ENCODE data around the gene PRELID3B. TPM values are rescaled to one million over a fixed set of nuclear protein-coding genes. Genes with fewer than 3 reads are reported as not detected.

The PRELID3B gene
- total and polyA plus RNA-seq, 2 of the 13 experiments (the other 11 are each of a cell fraction or from before 2014, with no cell fraction given) = 23.3 to 42.6 TPM

DNA sequence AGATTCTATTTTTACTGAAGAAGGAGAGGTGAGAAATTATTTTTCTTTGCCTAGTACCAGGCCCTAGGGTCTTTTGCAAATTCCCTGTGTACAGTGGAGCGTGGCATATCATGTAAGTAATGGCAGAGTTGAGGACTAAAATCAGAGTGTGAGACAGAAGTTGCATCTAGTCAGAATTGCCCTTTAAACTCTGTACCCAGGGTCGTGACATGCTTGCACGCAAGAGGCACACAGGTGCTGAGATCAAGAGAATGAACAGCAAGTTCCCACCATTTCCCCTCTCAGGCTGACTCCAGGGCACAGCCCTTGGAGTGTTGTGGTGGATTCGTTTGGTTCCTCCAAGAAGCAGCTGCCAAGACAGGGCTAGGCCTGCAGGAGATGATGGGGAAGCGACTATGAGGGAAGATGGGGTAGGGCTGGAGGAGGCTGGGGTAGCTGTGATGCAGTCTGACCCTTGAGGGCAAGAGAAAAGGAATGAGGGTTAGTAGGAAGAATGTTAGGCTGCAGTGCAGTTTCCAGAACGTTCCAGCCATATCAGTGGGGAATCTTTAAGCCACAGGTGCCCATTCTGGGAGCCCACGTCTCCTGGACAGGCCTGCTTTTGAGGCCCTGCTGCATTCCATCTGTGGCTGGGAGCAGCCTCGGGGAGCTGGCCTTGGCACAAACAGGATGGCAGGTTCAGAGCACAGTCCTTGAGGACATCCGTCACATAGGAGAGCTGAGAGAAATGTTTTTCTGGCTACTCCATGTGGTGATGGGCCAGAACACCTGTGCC lies 54.6 kb downstream of the PRELID3B start (continued):
- TF ChIP-seq, protein P1, sequence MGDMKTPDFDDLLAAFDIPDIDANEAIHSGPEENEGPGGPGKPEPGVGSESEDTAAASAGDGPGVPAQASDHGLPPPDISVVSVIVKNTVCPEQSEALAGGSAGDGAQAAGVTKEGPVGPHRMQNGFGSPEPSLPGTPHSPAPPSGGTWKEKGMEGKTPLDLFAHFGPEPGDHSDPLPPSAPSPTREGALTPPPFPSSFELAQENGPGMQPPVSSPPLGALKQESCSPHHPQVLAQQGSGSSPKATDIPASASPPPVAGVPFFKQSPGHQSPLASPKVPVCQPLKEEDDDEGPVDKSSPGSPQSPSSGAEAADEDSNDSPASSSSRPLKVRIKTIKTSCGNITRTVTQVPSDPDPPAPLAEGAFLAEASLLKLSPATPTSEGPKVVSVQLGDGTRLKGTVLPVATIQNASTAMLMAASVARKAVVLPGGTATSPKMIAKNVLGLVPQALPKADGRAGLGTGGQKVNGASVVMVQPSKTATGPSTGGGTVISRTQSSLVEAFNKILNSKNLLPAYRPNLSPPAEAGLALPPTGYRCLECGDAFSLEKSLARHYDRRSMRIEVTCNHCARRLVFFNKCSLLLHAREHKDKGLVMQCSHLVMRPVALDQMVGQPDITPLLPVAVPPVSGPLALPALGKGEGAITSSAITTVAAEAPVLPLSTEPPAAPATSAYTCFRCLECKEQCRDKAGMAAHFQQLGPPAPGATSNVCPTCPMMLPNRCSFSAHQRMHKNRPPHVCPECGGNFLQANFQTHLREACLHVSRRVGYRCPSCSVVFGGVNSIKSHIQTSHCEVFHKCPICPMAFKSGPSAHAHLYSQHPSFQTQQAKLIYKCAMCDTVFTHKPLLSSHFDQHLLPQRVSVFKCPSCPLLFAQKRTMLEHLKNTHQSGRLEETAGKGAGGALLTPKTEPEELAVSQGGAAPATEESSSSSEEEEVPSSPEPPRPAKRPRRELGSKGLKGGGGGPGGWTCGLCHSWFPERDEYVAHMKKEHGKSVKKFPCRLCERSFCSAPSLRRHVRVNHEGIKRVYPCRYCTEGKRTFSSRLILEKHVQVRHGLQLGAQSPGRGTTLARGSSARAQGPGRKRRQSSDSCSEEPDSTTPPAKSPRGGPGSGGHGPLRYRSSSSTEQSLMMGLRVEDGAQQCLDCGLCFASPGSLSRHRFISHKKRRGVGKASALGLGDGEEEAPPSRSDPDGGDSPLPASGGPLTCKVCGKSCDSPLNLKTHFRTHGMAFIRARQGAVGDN (CRISPR knock-in tag; IDR thresholded peaks at IDR 0.05) = peak; percentile 23; the same call in 1 of the 2 replicates
- TF ChIP-seq, protein P2, sequence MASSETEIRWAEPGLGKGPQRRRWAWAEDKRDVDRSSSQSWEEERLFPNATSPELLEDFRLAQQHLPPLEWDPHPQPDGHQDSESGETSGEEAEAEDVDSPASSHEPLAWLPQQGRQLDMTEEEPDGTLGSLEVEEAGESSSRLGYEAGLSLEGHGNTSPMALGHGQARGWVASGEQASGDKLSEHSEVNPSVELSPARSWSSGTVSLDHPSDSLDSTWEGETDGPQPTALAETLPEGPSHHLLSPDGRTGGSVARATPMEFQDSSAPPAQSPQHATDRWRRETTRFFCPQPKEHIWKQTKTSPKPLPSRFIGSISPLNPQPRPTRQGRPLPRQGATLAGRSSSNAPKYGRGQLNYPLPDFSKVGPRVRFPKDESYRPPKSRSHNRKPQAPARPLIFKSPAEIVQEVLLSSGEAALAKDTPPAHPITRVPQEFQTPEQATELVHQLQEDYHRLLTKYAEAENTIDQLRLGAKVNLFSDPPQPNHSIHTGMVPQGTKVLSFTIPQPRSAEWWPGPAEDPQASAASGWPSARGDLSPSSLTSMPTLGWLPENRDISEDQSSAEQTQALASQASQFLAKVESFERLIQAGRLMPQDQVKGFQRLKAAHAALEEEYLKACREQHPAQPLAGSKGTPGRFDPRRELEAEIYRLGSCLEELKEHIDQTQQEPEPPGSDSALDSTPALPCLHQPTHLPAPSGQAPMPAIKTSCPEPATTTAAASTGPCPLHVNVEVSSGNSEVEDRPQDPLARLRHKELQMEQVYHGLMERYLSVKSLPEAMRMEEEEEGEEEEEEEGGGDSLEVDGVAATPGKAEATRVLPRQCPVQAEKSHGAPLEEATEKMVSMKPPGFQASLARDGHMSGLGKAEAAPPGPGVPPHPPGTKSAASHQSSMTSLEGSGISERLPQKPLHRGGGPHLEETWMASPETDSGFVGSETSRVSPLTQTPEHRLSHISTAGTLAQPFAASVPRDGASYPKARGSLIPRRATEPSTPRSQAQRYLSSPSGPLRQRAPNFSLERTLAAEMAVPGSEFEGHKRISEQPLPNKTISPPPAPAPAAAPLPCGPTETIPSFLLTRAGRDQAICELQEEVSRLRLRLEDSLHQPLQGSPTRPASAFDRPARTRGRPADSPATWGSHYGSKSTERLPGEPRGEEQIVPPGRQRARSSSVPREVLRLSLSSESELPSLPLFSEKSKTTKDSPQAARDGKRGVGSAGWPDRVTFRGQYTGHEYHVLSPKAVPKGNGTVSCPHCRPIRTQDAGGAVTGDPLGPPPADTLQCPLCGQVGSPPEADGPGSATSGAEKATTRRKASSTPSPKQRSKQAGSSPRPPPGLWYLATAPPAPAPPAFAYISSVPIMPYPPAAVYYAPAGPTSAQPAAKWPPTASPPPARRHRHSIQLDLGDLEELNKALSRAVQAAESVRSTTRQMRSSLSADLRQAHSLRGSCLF (CRISPR knock-in tag; IDR thresholded peaks at IDR 0.05; ENCODE audit: borderline replicate concordance) = no peak
- no peak for TF ChIP-seq SMAD1 (CRISPR knock-in tag; IDR thresholded peaks at IDR 0.05; ENCODE audit: borderline replicate concordance, low read depth)
- no peak for TF ChIP-seq MAF1 (CRISPR knock-in tag; IDR thresholded peaks at IDR 0.05; ENCODE audit: borderline replicate concordance)
- TF ChIP-seq ZNF282 (IDR thresholded peaks at IDR 0.05; ENCODE audit: partially characterized antibody) = no peak

All from HepG2 (cell line).